ENCODE data around the gene CCDC57. TPM values are rescaled to one million over a fixed set of nuclear protein-coding genes. Genes with fewer than 3 reads are reported as not detected.

CCDC57 gene
- total and polyA plus RNA-seq, 2 experiments from 2014 or later, result 10.6 to 15.3 TPM

- peaks cover 3% of the 10 kb centered on the region; the same call in 1 of the 2 replicates for H3K79me2 ChIP-seq (ENCODE audit: insufficient read depth)
- no peaks in the 10 kb centered on the region for H4K20me1 ChIP-seq (ENCODE audit: insufficient read depth)
- no peak overlapping the region for H2AFZ ChIP-seq
- H3F3A ChIP-seq (ENCODE audit: insufficient read depth), result no peaks in the 10 kb centered on the region
- H3K27ac ChIP-seq, result no peak overlapping the region
- H3K27me3 ChIP-seq (replicated peaks; ENCODE audit: insufficient read depth), result no peaks in the 10 kb centered on the region
- in situ Hi-C loops (cut with MboI), result no loop called here
- TF ChIP-seq EZH2phosphoT487 (IDR thresholded peaks at IDR 0.05; ENCODE audit: insufficient read depth, low read depth) (no peak), EZH2 (IDR thresholded peaks at IDR 0.05; ENCODE audit: insufficient read depth, poor library complexity, severe bottlenecking) (no peak)
- no peaks in the 10 kb centered on the region for H3K9me3 ChIP-seq (ENCODE audit: low read depth)
- H3K9me2 ChIP-seq (ENCODE audit: insufficient read depth), result no peaks in the 10 kb centered on the region
- WGBS, 2 experiments (ENCODE audit: low coverage in 1 of 2, low lambda C conversion rate in 2 of 2, missing lambda C conversion rate in 2 of 2), result 69 to 71% methylated on average over 10 of the region's 10 CpGs
- H3K4me3 ChIP-seq, result no peak overlapping the region
- peaks cover 15% of the 10 kb centered on the region for H3K4me1 ChIP-seq (ENCODE audit: insufficient read depth)
- no peaks in the 10 kb centered on the region for H3K36me3 ChIP-seq (ENCODE audit: low read depth)
- DNase-seq, result no peak
- no peak overlapping the region for H3K9ac ChIP-seq
- no peak overlapping the region for H3K4me2 ChIP-seq (ENCODE audit: unreplicated experiment)
Measured at GRCh38 chr17:82221341-82221902, 8.8 kb upstream of the CCDC57 start.

GRCh38 chr17:82219753-82220709, 7.4 kb upstream of the CCDC57 start:
- Histone ChIP-seq H3K9ac (no peak overlapping the region), H3F3A (ENCODE audit: insufficient read depth) (peaks cover 3% of the 10 kb centered on the region; the same call in 1 of the 2 replicates), H3K27ac (no peak overlapping the region), H4K20me1 (ENCODE audit: insufficient read depth) (no peaks in the 10 kb centered on the region), H3K4me2 (ENCODE audit: unreplicated experiment) (no peak overlapping the region), H3K27me3 (replicated peaks; ENCODE audit: insufficient read depth) (no peaks in the 10 kb centered on the region), H3K9me2 (ENCODE audit: insufficient read depth) (no peaks in the 10 kb centered on the region), H3K36me3 (ENCODE audit: low read depth) (no peaks in the 10 kb centered on the region), H2AFZ (no peak overlapping the region), H3K79me2 (ENCODE audit: insufficient read depth) (peaks cover 3% of the 10 kb centered on the region; the same call in 1 of the 2 replicates), H3K9me3 (ENCODE audit: low read depth) (no peaks in the 10 kb centered on the region), H3K4me1 (ENCODE audit: insufficient read depth) (peaks cover 27% of the 10 kb centered on the region), H3K4me3 (no peak overlapping the region)
- TF ChIP-seq EZH2 (IDR thresholded peaks at IDR 0.05; ENCODE audit: insufficient read depth, poor library complexity, severe bottlenecking), result no peak
- no peak for TF ChIP-seq EZH2phosphoT487 (IDR thresholded peaks at IDR 0.05; ENCODE audit: insufficient read depth, low read depth)
- WGBS, 2 experiments (ENCODE audit: low coverage in 1 of 2, low lambda C conversion rate in 2 of 2, missing lambda C conversion rate in 2 of 2), result 97 to 98% methylated on average over 10 of the region's 11 CpGs
- in situ Hi-C loops (cut with MboI), result no loop called here
- DNase-seq, result no peak

- H3K27ac ChIP-seq, result no peak overlapping the region
- peaks cover 6% of the 10 kb centered on the region; the same call in 1 of the 2 replicates for H3F3A ChIP-seq (ENCODE audit: insufficient read depth)
- H3K79me2 ChIP-seq (ENCODE audit: insufficient read depth), result peaks cover 3% of the 10 kb centered on the region; the same call in 1 of the 2 replicates
- DNase-seq, result no peak
- no peak overlapping the region for H3K4me3 ChIP-seq
- peaks cover 33% of the 10 kb centered on the region for H3K4me1 ChIP-seq (ENCODE audit: insufficient read depth)
- no peaks in the 10 kb centered on the region for H3K9me2 ChIP-seq (ENCODE audit: insufficient read depth)
- in situ Hi-C loops (cut with MboI), result no loop called here
- H3K9me3 ChIP-seq (ENCODE audit: low read depth), result no peaks in the 10 kb centered on the region
- TF ChIP-seq EZH2phosphoT487 (IDR thresholded peaks at IDR 0.05; ENCODE audit: insufficient read depth, low read depth), result no peak
- TF ChIP-seq EZH2 (IDR thresholded peaks at IDR 0.05; ENCODE audit: insufficient read depth, poor library complexity, severe bottlenecking), result no peak
- no peak overlapping the region for H2AFZ ChIP-seq
- no peak overlapping the region for H3K9ac ChIP-seq
- H3K4me2 ChIP-seq (ENCODE audit: unreplicated experiment), result no peak overlapping the region
- H3K36me3 ChIP-seq (ENCODE audit: low read depth), result no peaks in the 10 kb centered on the region
- 89 to 95% methylated on average over 4 to 7 of the region's 7 CpGs for WGBS, 2 experiments (ENCODE audit: low coverage in 1 of 2, low lambda C conversion rate in 2 of 2, missing lambda C conversion rate in 2 of 2)
- no peaks in the 10 kb centered on the region for H3K27me3 ChIP-seq (replicated peaks; ENCODE audit: insufficient read depth)
- no peaks in the 10 kb centered on the region for H4K20me1 ChIP-seq (ENCODE audit: insufficient read depth)
Measured at GRCh38 chr17:82219083-82219482, 6.4 kb upstream of the CCDC57 start.

- no peaks in the 10 kb centered on the region for H3K9me3 ChIP-seq (ENCODE audit: low read depth)
- no peak overlapping the region for H3K27ac ChIP-seq
- H3K9me2 ChIP-seq (ENCODE audit: insufficient read depth), result no peaks in the 10 kb centered on the region
- H3K36me3 ChIP-seq (ENCODE audit: low read depth), result no peaks in the 10 kb centered on the region
- H3K79me2 ChIP-seq (ENCODE audit: insufficient read depth), result peaks cover 3% of the 10 kb centered on the region; the same call in 1 of the 2 replicates
- peaks cover 33% of the 10 kb centered on the region for H3K4me1 ChIP-seq (ENCODE audit: insufficient read depth)
- H2AFZ ChIP-seq, result no peak overlapping the region
- H3K9ac ChIP-seq, result no peak overlapping the region; the same call in 1 of the 2 replicates
- H4K20me1 ChIP-seq (ENCODE audit: insufficient read depth), result no peaks in the 10 kb centered on the region
- in situ Hi-C loops (cut with MboI), result no loop called here
- no peaks in the 10 kb centered on the region for H3K27me3 ChIP-seq (replicated peaks; ENCODE audit: insufficient read depth)
- 92 to 93% methylated on average over 26 to 32 of the region's 32 CpGs for WGBS, 2 experiments (ENCODE audit: low coverage in 1 of 2, low lambda C conversion rate in 2 of 2, missing lambda C conversion rate in 2 of 2)
- H3K4me3 ChIP-seq, result no peak overlapping the region
- H3F3A ChIP-seq (ENCODE audit: insufficient read depth), result peaks cover 6% of the 10 kb centered on the region; the same call in 1 of the 2 replicates
- no peak overlapping the region for H3K4me2 ChIP-seq (ENCODE audit: unreplicated experiment)
- DNase-seq, result no peak
- TF ChIP-seq EZH2phosphoT487 (IDR thresholded peaks at IDR 0.05; ENCODE audit: insufficient read depth, low read depth), result no peak
- TF ChIP-seq EZH2 (IDR thresholded peaks at IDR 0.05; ENCODE audit: insufficient read depth, poor library complexity, severe bottlenecking), result no peak
Measured at GRCh38 chr17:82218349-82219075, 5.9 kb upstream of the CCDC57 start.
